ENCODE data around the gene ELAVL4. TPM values are rescaled to one million over a fixed set of nuclear protein-coding genes. Genes with fewer than 3 reads are reported as not detected.

Gene ELAVL4
- total and polyA plus RNA-seq, 9 of the 15 experiments (the other 6 are each of a cell fraction or from before 2014, with no cell fraction given) = not detected

- TF ChIP-seq, protein P1, sequence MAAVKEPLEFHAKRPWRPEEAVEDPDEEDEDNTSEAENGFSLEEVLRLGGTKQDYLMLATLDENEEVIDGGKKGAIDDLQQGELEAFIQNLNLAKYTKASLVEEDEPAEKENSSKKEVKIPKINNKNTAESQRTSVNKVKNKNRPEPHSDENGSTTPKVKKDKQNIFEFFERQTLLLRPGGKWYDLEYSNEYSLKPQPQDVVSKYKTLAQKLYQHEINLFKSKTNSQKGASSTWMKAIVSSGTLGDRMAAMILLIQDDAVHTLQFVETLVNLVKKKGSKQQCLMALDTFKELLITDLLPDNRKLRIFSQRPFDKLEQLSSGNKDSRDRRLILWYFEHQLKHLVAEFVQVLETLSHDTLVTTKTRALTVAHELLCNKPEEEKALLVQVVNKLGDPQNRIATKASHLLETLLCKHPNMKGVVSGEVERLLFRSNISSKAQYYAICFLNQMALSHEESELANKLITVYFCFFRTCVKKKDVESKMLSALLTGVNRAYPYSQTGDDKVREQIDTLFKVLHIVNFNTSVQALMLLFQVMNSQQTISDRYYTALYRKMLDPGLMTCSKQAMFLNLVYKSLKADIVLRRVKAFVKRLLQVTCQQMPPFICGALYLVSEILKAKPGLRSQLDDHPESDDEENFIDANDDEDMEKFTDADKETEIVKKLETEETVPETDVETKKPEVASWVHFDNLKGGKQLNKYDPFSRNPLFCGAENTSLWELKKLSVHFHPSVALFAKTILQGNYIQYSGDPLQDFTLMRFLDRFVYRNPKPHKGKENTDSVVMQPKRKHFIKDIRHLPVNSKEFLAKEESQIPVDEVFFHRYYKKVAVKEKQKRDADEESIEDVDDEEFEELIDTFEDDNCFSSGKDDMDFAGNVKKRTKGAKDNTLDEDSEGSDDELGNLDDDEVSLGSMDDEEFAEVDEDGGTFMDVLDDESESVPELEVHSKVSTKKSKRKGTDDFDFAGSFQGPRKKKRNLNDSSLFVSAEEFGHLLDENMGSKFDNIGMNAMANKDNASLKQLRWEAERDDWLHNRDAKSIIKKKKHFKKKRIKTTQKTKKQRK (IDR thresholded peaks at IDR 0.05; ENCODE audit: borderline replicate concordance, low read depth, low read length) = no peak
- TF ChIP-seq CHD2 (IDR thresholded peaks at IDR 0.05; ENCODE audit: low read depth, low read length) = no peak
- no peak for TF ChIP-seq ZNF324 (CRISPR knock-in tag; IDR thresholded peaks at IDR 0.05)
- no peak for TF ChIP-seq ZNF134 (CRISPR knock-in tag; conservative IDR thresholded peaks at IDR 0.05)
- TF ChIP-seq, protein P2, sequence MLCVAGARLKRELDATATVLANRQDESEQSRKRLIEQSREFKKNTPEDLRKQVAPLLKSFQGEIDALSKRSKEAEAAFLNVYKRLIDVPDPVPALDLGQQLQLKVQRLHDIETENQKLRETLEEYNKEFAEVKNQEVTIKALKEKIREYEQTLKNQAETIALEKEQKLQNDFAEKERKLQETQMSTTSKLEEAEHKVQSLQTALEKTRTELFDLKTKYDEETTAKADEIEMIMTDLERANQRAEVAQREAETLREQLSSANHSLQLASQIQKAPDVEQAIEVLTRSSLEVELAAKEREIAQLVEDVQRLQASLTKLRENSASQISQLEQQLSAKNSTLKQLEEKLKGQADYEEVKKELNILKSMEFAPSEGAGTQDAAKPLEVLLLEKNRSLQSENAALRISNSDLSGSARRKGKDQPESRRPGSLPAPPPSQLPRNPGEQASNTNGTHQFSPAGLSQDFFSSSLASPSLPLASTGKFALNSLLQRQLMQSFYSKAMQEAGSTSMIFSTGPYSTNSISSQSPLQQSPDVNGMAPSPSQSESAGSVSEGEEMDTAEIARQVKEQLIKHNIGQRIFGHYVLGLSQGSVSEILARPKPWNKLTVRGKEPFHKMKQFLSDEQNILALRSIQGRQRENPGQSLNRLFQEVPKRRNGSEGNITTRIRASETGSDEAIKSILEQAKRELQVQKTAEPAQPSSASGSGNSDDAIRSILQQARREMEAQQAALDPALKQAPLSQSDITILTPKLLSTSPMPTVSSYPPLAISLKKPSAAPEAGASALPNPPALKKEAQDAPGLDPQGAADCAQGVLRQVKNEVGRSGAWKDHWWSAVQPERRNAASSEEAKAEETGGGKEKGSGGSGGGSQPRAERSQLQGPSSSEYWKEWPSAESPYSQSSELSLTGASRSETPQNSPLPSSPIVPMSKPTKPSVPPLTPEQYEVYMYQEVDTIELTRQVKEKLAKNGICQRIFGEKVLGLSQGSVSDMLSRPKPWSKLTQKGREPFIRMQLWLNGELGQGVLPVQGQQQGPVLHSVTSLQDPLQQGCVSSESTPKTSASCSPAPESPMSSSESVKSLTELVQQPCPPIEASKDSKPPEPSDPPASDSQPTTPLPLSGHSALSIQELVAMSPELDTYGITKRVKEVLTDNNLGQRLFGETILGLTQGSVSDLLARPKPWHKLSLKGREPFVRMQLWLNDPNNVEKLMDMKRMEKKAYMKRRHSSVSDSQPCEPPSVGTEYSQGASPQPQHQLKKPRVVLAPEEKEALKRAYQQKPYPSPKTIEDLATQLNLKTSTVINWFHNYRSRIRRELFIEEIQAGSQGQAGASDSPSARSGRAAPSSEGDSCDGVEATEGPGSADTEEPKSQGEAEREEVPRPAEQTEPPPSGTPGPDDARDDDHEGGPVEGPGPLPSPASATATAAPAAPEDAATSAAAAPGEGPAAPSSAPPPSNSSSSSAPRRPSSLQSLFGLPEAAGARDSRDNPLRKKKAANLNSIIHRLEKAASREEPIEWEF (CRISPR knock-in tag; IDR thresholded peaks at IDR 0.05) = no peak
- no peak for TF ChIP-seq NFXL1 (CRISPR knock-in tag; IDR thresholded peaks at IDR 0.05)
- TF ChIP-seq, protein P3, sequence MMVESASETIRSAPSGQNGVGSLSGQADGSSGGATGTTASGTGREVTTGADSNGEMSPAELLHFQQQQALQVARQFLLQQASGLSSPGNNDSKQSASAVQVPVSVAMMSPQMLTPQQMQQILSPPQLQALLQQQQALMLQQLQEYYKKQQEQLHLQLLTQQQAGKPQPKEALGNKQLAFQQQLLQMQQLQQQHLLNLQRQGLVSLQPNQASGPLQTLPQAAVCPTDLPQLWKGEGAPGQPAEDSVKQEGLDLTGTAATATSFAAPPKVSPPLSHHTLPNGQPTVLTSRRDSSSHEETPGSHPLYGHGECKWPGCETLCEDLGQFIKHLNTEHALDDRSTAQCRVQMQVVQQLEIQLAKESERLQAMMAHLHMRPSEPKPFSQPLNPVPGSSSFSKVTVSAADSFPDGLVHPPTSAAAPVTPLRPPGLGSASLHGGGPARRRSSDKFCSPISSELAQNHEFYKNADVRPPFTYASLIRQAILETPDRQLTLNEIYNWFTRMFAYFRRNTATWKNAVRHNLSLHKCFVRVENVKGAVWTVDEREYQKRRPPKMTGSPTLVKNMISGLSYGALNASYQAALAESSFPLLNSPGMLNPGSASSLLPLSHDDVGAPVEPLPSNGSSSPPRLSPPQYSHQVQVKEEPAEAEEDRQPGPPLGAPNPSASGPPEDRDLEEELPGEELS (CRISPR knock-in tag; IDR thresholded peaks at IDR 0.05; ENCODE audit: borderline replicate concordance) = no peak
These were observed 14.4 kb downstream of the ELAVL4 start (continued) for GRCh38 chr1:50123071-50123470.
